GM19452 (cell line): ENCODE measurements around the gene TBK1.
"Not testable (repeated sequence)": the region's sequence is repeated elsewhere in the genome, so short reads cannot be mapped to it uniquely, and the experiment has no call there.

Experiments used
- ATAC-seq: cut with Tn5 transposase; IDR thresholded peaks from one replicate; pipeline ENCODE4 v1.9.1; 2021; ENCODE audit not compliant: unreplicated experiment

Gene TBK1

DNA sequence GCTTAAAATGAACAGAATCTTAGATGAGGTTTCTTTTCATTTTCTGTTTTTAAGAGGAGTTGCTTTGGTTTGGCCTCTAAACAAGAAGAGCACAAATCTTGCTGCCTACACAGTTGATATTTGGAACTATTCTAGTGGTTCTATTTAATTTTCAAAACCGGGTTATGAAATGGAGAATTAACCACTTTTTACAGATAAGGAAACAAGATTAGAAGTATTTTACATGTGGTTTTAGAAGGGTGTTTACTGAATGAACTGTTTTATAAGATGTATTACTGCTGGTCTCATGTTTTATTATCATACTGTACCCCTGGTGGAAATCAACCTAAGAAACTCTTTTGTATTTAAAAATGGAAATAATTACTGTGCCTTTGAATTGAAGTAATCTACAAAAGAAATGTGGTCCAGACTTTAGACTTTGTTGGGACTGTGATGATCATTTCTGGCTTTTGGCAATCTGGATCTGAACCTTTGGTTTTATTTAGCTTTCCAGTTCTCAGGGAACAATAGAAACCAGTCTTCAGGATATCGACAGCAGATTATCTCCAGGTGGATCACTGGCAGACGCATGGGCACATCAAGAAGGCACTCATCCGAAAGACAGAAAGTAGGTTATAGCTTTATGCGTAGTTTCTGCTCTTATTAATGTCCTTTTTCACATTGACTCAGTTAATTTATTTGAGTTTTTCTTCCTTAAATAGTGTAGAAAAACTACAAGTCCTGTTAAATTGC lies 43.2 kb downstream of the TBK1 start:
- ATAC-seq = no peak

DNA sequence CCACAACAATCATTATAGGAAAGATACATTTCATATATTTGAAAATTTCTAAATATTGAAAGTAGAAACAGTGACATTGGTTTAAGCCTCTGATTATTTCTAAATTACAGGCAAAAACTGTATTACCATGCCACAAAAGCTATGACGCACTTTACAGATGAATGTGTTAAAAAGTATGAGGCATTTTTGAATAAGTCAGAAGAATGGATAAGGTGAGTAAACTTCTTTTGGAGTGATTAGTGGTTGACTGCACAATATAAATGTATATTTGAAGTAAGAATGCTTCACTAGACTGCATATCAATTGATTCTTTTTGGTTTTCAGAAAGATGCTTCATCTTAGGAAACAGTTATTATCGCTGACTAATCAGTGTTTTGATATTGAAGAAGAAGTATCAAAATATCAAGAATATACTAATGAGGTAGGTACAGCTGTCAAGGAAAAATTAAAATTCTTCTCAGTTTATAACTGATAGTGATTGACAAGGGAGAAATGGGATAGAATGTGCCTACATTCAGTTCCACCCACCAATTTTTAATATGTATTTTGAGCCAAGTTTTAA lies 45.0 kb downstream of the TBK1 start:
- no peak for ATAC-seq

DNA sequence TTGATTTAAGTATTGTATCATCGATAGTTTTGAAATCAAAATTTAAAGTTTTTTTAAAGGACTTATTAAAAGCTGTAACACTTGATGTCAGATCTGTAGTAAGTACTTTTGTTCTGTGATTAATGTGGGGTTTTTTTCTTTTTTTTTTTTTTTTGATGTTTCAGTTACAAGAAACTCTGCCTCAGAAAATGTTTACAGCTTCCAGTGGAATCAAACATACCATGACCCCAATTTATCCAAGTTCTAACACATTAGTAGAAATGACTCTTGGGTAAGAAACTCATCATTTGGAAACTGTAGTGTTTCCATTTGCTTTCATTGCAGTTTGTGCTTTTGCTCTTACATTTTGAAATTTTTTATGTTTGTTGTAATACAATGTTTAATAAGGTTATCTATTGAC lies 45.6 kb downstream of the TBK1 start:
- ATAC-seq = no peak

DNA sequence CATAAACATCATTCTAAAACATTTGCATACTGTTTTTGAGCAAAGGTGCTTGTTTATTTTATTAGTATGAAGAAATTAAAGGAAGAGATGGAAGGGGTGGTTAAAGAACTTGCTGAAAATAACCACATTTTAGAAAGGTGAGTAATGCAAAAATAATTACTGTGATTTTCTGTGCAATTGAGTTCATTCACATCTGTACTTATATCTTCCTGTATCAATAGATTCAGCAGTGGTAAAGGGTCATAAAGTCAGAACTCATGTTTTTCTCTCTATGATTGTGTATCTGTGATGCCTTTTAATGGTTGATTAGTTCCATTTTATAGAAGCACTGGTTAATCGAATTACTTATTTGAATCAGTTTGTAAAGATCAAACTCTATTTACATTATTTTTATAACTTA lies 46.0 kb downstream of the TBK1 start:
- no peak for ATAC-seq

DNA sequence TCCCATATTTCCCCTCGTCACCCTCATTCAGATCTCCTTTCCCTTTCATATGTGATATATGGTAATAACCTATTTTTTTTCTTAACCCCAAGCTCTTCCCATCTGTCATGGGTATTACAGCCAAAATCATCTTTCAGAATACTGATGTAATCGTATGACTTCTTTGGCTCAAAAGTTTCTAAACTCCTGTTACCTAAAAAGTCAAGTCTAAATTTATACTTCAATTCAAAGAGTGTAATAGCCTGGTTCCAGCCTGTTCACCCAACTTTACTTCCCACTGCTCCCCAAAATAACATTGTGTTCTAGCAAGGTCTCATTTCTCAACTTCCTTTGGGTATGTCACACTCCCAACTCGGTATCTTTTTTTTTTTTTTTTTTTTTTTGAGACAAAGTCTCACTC lies 48.5 kb downstream of the TBK1 start:
- ATAC-seq = no peak

DNA sequence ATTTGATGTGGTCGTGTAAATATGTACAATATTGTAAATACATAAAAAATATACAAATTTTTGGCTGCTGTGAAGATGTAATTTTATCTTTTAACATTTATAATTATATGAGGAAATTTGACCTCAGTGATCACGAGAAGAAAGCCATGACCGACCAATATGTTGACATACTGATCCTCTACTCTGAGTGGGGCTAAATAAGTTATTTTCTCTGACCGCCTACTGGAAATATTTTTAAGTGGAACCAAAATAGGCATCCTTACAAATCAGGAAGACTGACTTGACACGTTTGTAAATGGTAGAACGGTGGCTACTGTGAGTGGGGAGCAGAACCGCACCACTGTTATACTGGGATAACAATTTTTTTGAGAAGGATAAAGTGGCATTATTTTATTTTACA lies 49.6 kb downstream of the TBK1 start:
- ATAC-seq = no peak

DNA sequence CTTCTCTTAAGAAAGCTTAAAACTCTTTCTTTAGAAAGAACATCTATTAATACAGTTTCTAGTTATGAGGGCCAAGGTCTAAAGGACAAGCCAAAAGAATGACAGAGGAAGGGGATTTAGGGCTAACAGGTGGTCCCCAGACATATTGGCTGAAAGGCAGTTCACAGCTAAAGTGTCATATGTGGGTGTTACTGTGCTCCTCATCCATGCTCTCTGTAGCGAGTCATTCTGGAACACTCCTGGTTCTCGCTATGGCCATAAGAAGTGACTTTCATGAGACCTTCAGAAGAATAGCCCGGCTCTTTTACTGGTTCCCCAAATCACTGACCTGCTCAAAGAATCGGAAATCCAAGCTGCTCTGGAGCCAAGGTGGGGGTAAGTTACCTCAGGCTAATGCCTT lies 55.0 kb downstream of the TBK1 start:
- ATAC-seq = no peak

DNA sequence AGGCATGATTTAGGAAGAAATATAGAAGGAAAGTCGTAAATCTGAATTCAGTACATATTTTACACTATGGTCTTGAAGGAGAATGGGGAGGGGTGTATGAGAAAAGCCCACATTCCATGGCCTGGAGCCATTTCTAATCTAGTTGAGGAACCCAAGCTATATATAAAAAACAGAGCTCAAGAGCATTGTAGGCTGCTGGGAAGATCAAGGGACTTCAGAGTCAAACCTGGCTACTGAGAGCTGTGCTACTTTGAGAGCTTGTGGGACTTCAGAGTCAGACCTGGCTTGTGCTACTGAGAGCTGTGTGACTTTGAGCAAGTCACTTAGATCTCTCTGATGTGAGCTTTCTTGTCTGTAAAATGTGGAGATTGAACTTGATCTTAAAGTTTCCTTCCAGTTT lies 58.7 kb downstream of the TBK1 start:
- no peak for ATAC-seq

DNA sequence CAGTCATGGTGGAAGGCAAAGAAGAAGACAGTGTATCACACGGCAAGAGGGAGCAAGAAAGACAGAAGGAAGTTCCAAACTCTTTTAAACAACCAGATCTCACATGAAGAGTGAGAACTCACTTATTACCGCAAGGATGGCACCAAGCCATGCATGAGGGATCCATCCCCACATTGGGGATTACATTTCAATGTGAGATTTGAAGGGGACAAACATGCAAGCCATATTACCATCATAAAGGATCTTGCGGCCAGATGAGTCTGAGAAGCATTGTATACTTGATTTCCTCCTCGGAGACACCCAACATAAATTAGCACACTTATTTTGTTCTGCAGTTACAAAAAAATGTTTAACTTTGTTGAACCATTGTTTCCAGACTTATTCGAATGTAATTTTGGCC lies 66.5 kb downstream of the TBK1 start:
- no peak for ATAC-seq

DNA sequence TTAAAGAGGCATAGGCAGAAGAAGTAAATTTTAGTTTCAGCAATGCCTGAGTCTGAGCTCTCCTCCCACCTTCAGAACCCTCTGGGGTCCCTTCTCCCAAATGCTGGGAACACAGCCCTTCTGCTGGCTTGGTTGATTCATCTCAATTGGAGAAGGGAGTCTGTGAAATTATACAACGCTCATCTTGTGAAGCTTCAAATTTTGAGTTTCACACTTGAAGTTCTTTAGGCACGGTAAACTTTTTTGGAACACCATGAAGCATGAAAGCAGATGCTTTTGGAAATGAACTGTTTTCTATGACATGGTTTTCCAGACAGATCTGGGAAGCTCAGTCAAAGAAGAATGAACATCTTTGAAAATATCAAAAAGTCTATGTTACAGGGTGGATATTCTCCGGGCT lies 69.9 kb downstream of the TBK1 start:
- ATAC-seq = no peak

DNA sequence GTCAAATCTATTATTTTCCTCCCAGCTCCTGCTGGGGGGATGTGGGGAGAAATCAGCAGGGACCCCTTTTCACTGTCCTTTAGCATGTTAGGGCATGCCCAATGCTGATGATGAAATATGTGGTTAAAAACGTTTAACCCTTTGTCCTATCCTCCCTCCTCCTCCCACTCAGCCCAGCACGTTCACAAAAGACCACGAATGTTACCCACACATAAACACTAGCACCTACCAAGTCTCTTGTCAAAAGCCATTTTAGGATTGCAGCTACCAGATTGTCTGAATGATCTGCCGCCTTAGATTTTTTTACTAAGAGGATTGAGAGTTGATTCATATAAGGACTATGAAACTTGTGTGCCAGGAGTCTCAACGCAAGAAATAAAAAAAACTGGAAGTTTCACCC lies 70.4 kb downstream of the TBK1 start:
- ATAC-seq = no peak

DNA sequence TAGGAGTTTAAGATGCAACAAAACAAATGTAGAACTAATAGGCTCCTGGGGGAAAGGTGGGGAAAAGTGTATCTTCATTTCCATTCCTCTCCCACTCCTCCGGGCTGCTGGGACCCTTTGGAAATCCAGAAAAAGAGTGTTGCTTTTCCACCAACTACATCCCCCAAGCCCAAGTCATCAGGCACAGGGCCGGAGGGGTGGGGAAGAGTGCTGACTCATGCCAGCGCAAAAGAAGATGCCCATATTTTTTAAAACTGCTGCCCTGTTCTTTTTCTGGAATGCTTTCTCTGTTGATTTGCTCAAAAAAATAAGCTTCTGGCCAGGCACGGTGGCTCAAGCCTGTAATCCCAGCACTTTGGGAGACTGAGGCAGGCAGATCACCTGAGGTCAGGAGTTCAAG lies 70.9 kb downstream of the TBK1 start:
- no peak for ATAC-seq

DNA sequence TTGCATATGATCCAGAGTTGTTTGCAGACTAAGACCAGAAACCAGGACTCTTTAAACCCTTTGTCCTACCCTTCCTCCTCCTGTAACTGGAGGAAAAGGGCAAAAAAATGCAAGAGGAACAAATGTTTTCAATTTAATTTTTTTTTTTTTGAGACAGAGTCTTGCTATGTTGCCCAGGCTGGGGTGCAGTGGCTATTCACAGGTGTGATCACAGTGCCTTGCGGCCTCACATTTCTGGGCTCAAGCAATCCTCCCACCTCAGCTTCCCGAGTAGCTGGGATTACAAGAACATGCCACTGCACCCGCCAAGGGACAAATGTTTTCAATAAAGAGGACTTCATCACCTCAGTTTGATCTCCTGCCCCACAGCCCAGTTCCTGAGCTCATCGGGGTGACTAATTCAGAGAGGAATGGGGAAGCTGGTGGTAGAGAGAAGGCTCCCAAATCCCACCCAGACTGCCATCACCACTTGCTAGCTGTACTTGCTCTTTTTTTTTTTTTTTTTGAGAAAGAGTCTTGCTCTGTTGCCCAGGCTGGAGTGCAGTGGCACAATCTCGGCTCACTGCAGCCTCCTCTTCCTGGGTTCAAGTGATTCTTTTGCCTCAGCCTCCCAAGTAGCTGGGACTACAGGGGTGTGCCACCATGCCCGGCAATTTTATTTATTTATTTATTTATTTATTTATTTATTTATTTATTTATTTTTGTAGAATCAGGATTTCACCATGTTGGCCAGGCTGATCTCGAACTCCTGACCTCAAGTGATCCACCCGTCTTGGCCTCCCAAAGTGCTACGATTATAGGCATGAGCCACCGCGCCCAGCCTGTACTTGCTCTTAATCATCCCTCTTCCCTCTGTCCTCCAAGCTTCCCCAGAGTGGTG lies 71.9 kb downstream of the TBK1 start:
- ATAC-seq = not testable (repeated sequence)

DNA sequence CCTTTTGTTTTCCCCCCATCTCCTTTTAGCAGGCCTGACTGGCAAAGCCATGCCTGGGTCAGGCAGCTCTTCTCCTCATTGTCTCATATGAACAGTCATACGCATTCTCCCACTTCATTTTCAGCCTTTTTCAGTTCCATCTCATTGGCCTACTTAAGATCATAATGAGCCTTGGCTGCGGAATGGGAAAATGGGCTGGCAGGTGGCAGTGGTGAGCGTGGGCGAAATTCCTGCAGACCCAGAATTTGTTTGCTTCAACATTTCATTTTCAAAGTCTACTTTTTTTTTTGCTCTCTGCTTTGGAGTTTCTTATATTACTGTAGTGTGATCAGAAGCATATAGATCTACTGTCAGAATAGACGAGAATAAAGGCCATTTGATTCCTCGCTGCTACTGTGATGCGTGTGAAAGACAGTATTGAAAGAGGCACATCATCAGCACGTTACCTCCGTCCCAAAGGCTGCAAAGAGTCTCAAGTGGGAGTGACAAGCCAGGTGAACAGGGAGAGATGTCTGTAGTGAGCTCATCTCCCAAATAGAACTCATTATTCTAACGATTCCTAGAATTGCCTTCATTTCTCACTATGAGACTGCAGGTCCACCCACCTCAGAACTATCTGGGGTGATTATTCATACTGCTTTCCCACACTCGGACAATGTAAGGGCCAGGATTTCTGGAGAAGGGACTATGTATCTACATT lies 73.7 kb downstream of the TBK1 start:
- no peak for ATAC-seq

DNA sequence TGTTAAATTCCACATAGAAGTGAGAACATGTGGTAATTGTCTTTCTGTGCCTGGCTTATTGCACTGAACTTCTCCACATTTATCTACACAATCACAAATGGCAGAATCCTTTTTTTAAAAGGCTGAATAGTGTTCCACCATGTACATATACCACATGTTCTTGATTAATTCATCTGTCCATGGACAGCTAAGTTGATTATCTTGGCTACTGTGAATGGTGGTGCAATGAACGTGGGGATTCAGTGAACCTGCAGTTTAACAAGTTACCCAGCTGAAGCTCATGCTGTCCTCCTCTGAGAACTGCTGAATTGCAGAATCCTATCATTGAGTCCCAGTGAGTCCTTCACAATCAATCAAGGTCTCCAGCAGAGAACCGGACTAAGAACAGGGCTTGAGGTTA lies 74.9 kb downstream of the TBK1 start:
- no peak for ATAC-seq

DNA sequence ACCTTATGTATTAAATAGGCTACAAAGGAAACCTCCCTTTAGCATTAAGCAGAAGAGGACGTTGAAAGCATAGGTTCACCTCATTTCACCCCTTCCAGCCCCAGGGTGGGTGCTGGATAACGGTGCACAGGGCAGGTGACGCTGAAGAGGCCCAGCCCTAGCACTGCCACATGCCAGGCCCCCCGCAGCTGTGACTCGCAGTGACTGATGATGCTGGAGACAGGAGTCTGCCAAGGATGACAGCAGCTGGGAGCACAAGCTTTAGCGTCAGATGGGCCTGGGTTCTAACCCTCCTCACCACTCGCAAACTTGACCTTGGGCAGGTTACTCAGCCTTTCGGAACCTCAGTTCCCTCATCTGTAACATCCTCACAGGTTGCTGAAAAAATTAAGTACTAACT lies 76.7 kb downstream of the TBK1 start:
- ATAC-seq = no peak

DNA sequence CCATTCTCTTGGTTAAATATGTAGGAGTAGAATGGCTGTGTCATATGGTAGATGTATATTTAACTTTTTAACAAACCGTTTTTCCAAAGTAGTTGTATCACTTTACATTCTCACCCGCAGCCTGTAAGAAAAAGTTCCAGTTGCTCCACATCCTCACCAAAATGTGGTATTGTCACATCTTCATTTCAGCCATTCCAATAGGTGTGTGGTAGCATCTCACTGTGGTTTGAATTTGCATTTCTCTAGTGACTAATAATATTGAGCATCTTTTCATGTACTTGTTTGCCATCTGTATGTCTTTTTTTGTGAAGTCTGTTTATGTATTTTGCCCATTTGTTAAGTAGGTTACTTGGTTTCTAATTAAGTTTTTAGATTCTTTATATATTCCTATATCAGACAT lies 78.6 kb downstream of the TBK1 start:
- ATAC-seq = no peak

DNA sequence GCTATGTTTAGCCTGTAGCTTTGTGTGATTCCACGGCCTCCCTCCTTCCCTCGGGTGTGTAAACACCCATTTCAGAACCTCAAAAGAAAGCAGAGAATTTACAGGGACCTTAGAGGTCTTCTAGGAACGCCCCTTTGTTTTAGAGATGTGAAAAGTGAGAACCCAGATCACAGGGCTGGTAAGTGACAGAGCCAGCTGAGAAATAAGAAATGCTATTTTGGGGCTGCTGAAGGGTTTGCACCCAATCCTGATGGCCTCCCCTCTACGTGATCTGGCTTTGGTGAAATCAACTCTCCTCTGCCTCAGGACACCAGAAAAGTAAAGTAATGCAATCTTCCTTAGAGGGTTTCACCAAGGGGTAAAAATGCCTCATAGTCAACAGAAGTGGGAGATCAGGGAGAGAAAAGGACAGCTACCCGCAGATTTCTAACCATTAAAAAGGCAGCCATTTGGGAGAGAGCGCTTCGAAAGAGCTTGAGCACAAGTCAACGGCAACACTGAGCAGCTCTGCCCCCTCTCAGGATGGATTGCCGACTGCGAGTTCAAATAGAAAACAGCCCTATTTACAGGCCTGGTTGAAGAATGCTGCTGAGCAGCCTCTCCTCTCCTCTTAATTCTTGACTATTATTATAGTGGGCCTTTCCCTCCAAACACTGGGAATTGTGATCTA lies 79.9 kb downstream of the TBK1 start:
- no peak for ATAC-seq

DNA sequence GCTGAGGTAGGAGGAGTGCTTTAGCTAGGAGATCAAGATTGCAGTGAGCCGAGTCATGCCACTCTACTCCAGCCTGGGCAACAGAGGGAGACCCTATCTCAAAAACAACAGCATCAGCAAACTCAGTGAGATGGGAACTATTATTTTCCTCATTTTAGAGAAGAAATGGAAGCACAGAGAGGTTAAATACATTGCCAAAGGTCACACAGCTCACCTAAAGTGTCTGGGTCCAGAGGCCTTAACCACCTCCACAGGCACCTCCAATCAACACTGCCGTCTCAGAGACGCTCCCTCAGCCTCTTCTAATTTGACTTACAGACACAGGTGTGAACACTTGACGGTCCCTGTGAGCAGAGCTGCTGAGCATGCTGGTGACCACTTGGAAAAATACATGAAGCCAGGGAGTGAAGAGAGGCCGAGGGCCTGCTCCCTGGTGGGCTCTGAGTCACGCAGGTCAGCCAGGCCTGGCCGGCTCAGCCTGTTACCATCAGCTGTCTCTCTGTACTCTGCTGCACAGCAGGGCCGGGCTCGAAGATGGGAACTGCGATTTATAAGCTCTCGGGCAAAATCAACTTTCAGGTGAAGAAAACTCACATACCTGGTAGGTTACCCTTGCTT lies 80.9 kb downstream of the TBK1 start:
- no peak for ATAC-seq

DNA sequence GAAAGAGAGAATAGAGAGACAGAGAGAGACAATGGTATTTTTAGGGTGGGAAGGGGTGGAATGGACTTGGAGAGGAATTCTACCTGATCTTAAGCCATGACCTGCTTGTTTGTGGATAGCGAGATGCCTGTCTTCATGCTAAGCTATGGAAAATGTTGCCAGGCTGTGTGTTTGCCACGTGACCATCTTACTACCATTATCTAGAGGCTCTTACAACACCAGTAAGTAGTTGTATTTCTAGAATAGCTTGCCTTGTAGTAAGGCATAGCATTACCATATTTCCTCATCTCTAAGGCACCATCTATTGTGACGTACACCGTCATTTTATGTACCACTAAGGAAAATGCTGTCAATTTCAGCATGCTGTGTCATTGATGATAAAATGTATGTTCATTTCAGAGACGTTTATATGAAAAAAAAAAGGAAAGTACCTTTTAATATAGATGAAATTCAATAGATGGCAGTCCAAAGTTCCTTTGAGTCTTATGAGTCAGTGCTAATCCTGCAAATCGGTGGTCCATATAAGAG lies 82.8 kb downstream of the TBK1 start:
- no peak for ATAC-seq
